HL-60 (cell line): ENCODE data around the gene RNGTT.

Source experiments
- DNase-seq, 2 experiments: peaks; one replicate each; pipeline ENCODE4 v3.0.0-alpha.2; 2010 to 2020; ENCODE audit warnings: low read depth in 1 of 2, low spot score in 1 of 2
- H3K27ac ChIP-seq: fragments of 250-450 bp; sonication (Bioruptor Pico); replicated peaks from 2 replicates; pipeline ENCODE4 v1.5.1; 2020; ENCODE audit warnings: mild to moderate bottlenecking, moderate library complexity
- H3K27me3 ChIP-seq: fragments of 250-450 bp; sonication (Bioruptor Pico); 2 replicates; pipeline ENCODE4 v1.5.1; 2021; ENCODE audit warnings: mild to moderate bottlenecking, moderate library complexity; ENCODE audit not compliant: insufficient read depth, poor library complexity, severe bottlenecking
- H3K4me3 ChIP-seq: replicated peaks from 2 replicates; pipeline ENCODE4 v1.5.1; 2011; ENCODE audit warnings: mild to moderate bottlenecking, control low read depth, low read length; ENCODE audit not compliant: insufficient read depth
- CTCF ChIP-seq: IDR thresholded peaks from one replicate; pipeline ENCODE4 v1.5.1; 2011; ENCODE audit warnings: low read length, control low read depth, inconsistent platforms; ENCODE audit not compliant: insufficient read depth
- GABPA ChIP-seq: IDR thresholded peaks from 2 replicates; pipeline ENCODE4 v1.6.1; 2012; ENCODE audit warnings: low read depth
- POLR2AphosphoS5 ChIP-seq: IDR thresholded peaks from 2 replicates; pipeline ENCODE4 v1.6.1; 2012; ENCODE audit warnings: low read depth
- REST ChIP-seq: IDR thresholded peaks from 2 replicates; pipeline ENCODE4 v1.6.1; 2012; ENCODE audit warnings: low read depth; ENCODE audit not compliant: insufficient replicate concordance
- SPI1 ChIP-seq: IDR thresholded peaks from 2 replicates; pipeline ENCODE4 v1.6.1; 2012; ENCODE audit warnings: low read depth, mild to moderate bottlenecking, borderline replicate concordance

Gene RNGTT

GRCh38 chr6:88987922-88988321 is 24.5 kb upstream of the RNGTT start:
- Histone ChIP-seq H3K4me3 (no peak overlapping the region), H3K27ac (no peak overlapping the region), H3K27me3 (no peaks in the 10 kb centered on the region)
- TF ChIP-seq POLR2AphosphoS5 (no peak), SPI1 (no peak)
- no peak for DNase-seq

GRCh38 chr6:88985901-88986300 is 22.5 kb upstream of the RNGTT start:
- H3K27me3 ChIP-seq, result no peaks in the 10 kb centered on the region
- no peak for TF ChIP-seq GABPA
- no peak for TF ChIP-seq REST
- no peak for TF ChIP-seq POLR2AphosphoS5
- no peak for TF ChIP-seq CTCF
- TF ChIP-seq SPI1, result no peak
- DNase-seq, result no peak
- no peak overlapping the region for H3K27ac ChIP-seq
- no peak overlapping the region for H3K4me3 ChIP-seq

GRCh38 chr6:88984606-88985005 is 21.2 kb upstream of the RNGTT start:
- Histone ChIP-seq H3K27ac (no peak overlapping the region), H3K27me3 (no peaks in the 10 kb centered on the region), H3K4me3 (no peak overlapping the region)
- TF ChIP-seq POLR2AphosphoS5 (no peak), SPI1 (no peak), CTCF (no peak), REST (no peak), GABPA (no peak)
- DNase-seq, result no peak

- no peak for TF ChIP-seq CTCF
- no peak for TF ChIP-seq SPI1
- no peak for TF ChIP-seq REST
- no peak for TF ChIP-seq GABPA
- no peaks in the 10 kb centered on the region for H3K27me3 ChIP-seq
- H3K4me3 ChIP-seq, result no peak overlapping the region
- H3K27ac ChIP-seq, result no peak overlapping the region
- no peak for DNase-seq
Measured at GRCh38 chr6:88984152-88984551, 20.7 kb upstream of the RNGTT start.
